ENCODE data around the gene CWC22.
"Not testable (repeated sequence)": the region's sequence is repeated elsewhere in the genome, so short reads cannot be mapped to it uniquely, and the experiment has no call there.

Gene CWC22

DNA sequence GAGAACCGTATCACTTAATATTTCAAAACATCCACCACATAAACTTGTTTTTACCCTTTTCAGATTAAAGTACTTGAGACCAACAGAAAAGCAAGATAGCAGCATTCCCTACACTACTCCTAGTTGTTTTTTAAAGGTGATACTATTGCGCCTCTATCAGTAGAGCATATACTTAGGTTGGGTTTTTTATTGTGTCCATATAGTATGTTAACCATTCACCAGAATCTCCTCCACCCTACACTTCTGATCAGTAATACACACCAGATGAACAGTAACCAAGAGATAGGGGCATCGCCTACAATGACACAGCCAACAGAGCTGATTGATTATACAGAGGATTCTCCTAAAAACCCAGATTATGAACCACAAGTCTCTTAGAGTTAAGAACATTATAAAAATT, 75.6 kb downstream of the CWC22 start:
- Histone ChIP-seq H2AFZ (ENCODE audit: low read depth, low read length, severe bottlenecking) (no peak overlapping the region), H3K36me3 (ENCODE audit: low read length) (0 out of 2 replicates have a peak, but pooled peaks cover 2% of the 10 kb centered on the region), H3K9me3 (ENCODE audit: insufficient read depth, low read length) (peaks cover 11% of the 10 kb centered on the region; the same call in 1 of the 2 replicates), H4K20me1 (ENCODE audit: low read depth, low read length) (no peaks in the 10 kb centered on the region), H3K27ac (ENCODE audit: low read depth, low read length) (no peak overlapping the region), H3K4me2 (ENCODE audit: low read depth, low read length, poor library complexity, severe bottlenecking) (no peak overlapping the region), H3K9me2 (replicated peaks; ENCODE audit: insufficient read depth, low read length) (no peaks in the 10 kb centered on the region), H3K9ac (ENCODE audit: low read length) (no peak overlapping the region), H3K79me2 (ENCODE audit: insufficient read depth, low read length) (no peaks in the 10 kb centered on the region), H3K27me3 (ENCODE audit: low read length) (no peaks in the 10 kb centered on the region), H3F3A (ENCODE audit: insufficient read depth) (no peaks in the 10 kb centered on the region), H3K4me3 (ENCODE audit: insufficient read depth, low read length, poor library complexity, severe bottlenecking) (no peak overlapping the region)
- TF ChIP-seq, protein P1, sequence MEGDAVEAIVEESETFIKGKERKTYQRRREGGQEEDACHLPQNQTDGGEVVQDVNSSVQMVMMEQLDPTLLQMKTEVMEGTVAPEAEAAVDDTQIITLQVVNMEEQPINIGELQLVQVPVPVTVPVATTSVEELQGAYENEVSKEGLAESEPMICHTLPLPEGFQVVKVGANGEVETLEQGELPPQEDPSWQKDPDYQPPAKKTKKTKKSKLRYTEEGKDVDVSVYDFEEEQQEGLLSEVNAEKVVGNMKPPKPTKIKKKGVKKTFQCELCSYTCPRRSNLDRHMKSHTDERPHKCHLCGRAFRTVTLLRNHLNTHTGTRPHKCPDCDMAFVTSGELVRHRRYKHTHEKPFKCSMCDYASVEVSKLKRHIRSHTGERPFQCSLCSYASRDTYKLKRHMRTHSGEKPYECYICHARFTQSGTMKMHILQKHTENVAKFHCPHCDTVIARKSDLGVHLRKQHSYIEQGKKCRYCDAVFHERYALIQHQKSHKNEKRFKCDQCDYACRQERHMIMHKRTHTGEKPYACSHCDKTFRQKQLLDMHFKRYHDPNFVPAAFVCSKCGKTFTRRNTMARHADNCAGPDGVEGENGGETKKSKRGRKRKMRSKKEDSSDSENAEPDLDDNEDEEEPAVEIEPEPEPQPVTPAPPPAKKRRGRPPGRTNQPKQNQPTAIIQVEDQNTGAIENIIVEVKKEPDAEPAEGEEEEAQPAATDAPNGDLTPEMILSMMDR (IDR thresholded peaks at IDR 0.05; ENCODE audit: insufficient read depth, low read length, poor library complexity, severe bottlenecking): no peak
- TF ChIP-seq EZH2phosphoT487 (conservative IDR thresholded peaks at IDR 0.05; ENCODE audit: low read length): no peak

DNA sequence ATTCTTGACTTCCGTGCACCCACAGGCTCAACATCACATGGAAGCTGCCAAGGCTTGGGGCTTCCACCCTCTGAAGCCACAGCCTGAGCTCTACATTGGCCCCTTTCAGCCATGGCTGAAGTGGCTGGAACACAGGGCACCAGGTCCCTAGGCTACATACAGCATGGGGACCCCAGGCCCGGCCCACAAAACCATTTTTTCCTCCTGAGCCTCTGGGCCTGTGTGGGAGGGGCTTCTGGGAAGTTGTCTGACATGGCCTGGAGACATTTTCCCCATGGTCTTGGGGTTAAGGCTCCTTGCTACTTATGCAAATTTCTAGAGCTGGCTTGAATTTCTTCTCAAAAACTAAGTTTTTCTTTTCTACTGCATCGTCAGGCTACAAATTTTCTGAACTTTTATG, 77.1 kb downstream of the CWC22 start:
- H2AFZ ChIP-seq (ENCODE audit: low read depth, low read length, severe bottlenecking); H3K9me2 ChIP-seq (replicated peaks; ENCODE audit: insufficient read depth, low read length); H3K4me3 ChIP-seq (ENCODE audit: insufficient read depth, low read length, poor library complexity, severe bottlenecking); H3K9ac ChIP-seq (ENCODE audit: low read length); H3K79me2 ChIP-seq (ENCODE audit: insufficient read depth, low read length); H3K36me3 ChIP-seq (ENCODE audit: low read length); H3K27ac ChIP-seq (ENCODE audit: low read depth, low read length); H3F3A ChIP-seq (ENCODE audit: insufficient read depth); H3K27me3 ChIP-seq (ENCODE audit: low read length); H4K20me1 ChIP-seq (ENCODE audit: low read depth, low read length); H3K4me2 ChIP-seq (ENCODE audit: low read depth, low read length, poor library complexity, severe bottlenecking): not testable (repeated sequence)
- H3K9me3 ChIP-seq (ENCODE audit: insufficient read depth, low read length): peaks cover 23% of the 10 kb centered on the region; the same call in 1 of the 2 replicates

DNA sequence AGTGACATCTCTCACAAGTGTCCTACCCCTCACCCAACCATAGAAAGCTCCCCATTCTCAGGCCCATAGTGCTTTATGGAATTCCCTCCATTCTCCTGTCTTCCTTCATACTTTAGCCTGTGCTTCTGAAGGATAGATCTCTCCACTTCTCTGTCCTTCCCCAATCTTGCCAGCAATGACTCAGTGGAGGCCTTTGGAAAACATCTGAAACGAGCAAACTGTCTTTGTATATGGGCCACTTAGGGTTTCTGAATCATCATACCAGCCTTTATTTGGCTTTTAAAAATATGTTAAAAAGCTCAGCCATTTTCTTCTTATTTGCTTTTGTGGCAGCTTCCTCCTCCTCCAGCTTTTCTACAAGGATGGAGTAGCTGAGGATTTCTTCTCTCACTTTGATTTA, 80.1 kb downstream of the CWC22 start:
- Histone ChIP-seq H4K20me1 (ENCODE audit: low read depth, low read length) (no peaks in the 10 kb centered on the region), H3K9me3 (ENCODE audit: insufficient read depth, low read length) (peaks cover 24% of the 10 kb centered on the region; the same call in 1 of the 2 replicates), H3K4me2 (ENCODE audit: low read depth, low read length, poor library complexity, severe bottlenecking) (no peak overlapping the region), H3K4me3 (ENCODE audit: insufficient read depth, low read length, poor library complexity, severe bottlenecking) (no peak overlapping the region), H3K9ac (ENCODE audit: low read length) (no peak overlapping the region), H3K79me2 (ENCODE audit: insufficient read depth, low read length) (no peaks in the 10 kb centered on the region), H3K9me2 (replicated peaks; ENCODE audit: insufficient read depth, low read length) (no peaks in the 10 kb centered on the region), H3K27ac (ENCODE audit: low read depth, low read length) (no peak overlapping the region), H2AFZ (ENCODE audit: low read depth, low read length, severe bottlenecking) (no peak overlapping the region), H3K36me3 (ENCODE audit: low read length) (peaks cover 5% of the 10 kb centered on the region; the same call in 1 of the 2 replicates), H3K27me3 (ENCODE audit: low read length) (no peaks in the 10 kb centered on the region), H3F3A (ENCODE audit: insufficient read depth) (no peaks in the 10 kb centered on the region)
- no peak for TF ChIP-seq EZH2phosphoT487 (conservative IDR thresholded peaks at IDR 0.05; ENCODE audit: low read length)
- TF ChIP-seq, protein P1 (IDR thresholded peaks at IDR 0.05; ENCODE audit: insufficient read depth, low read length, poor library complexity, severe bottlenecking): no peak

DNA sequence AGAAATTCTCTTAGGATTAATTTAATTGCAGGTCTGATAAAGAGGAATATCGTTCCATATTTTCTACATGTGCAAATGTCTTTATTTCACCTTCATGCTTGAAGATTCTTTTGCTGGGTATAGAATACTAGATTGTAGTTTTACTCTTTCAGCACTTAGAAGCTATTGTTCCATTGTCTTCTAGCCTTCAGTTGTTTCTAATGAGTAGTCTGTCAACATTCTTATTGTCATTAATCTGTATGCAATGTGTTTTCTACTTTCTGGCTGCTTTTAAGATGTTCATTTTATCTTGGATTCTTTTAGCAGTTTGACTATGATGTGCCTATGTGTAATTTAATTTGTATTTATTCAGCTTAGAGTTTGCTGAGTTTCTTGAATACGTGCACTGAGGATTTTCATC, 81.4 kb downstream of the CWC22 start:
- Histone ChIP-seq H3K36me3 (ENCODE audit: low read length) (peaks cover 5% of the 10 kb centered on the region; the same call in 1 of the 2 replicates), H3K27ac (ENCODE audit: low read depth, low read length) (no peak overlapping the region), H4K20me1 (ENCODE audit: low read depth, low read length) (no peaks in the 10 kb centered on the region), H3K4me2 (ENCODE audit: low read depth, low read length, poor library complexity, severe bottlenecking) (no peak overlapping the region), H3K9me2 (replicated peaks; ENCODE audit: insufficient read depth, low read length) (no peaks in the 10 kb centered on the region), H3K9me3 (ENCODE audit: insufficient read depth, low read length) (peaks cover 22% of the 10 kb centered on the region; the same call in 1 of the 2 replicates), H2AFZ (ENCODE audit: low read depth, low read length, severe bottlenecking) (no peak overlapping the region), H3K79me2 (ENCODE audit: insufficient read depth, low read length) (no peaks in the 10 kb centered on the region), H3K27me3 (ENCODE audit: low read length) (no peaks in the 10 kb centered on the region), H3K4me3 (ENCODE audit: insufficient read depth, low read length, poor library complexity, severe bottlenecking) (no peak overlapping the region), H3K9ac (ENCODE audit: low read length) (no peak overlapping the region), H3F3A (ENCODE audit: insufficient read depth) (0 out of 2 replicates have a peak, but pooled peaks cover 3% of the 10 kb centered on the region)
- TF ChIP-seq, protein P1 (IDR thresholded peaks at IDR 0.05; ENCODE audit: insufficient read depth, low read length, poor library complexity, severe bottlenecking): no peak
- TF ChIP-seq EZH2phosphoT487 (conservative IDR thresholded peaks at IDR 0.05; ENCODE audit: low read length): no peak
